Measurements from ENCODE around the gene ARFGEF3.

The ARFGEF3 gene

GRCh38 chr6:138160329-138161087 lies 1.2 kb upstream of the ARFGEF3 start:
- FAIRE-seq (no peak), DNase-seq (ENCODE audit: extremely low spot score, insufficient read length, low read depth) (no peak)

GRCh38 chr6:138161088-138161337 lies 726 bp upstream of the ARFGEF3 start:
- DNase-seq (ENCODE audit: extremely low spot score, insufficient read length, low read depth) = no peak
- no peak for FAIRE-seq

GRCh38 chr6:138162111-138162954 lies 594 bp downstream of the ARFGEF3 start:
- no peak for DNase-seq (ENCODE audit: extremely low spot score, insufficient read length, low read depth)
- FAIRE-seq = no peak

GRCh38 chr6:138162955-138163575 lies 1.3 kb downstream of the ARFGEF3 start:
- FAIRE-seq = no peak
- DNase-seq (ENCODE audit: extremely low spot score, insufficient read length, low read depth) = no peak

- FAIRE-seq = no peak
- no peak for DNase-seq (ENCODE audit: extremely low spot score, insufficient read length, low read depth)
These were observed 13.9 kb downstream of the ARFGEF3 start for GRCh38 chr6:138175596-138175995.

GRCh38 chr6:138176652-138177232 lies 15.0 kb downstream of the ARFGEF3 start:
- no peak for DNase-seq (ENCODE audit: extremely low spot score, insufficient read length, low read depth)
- no peak for FAIRE-seq

GRCh38 chr6:138182939-138183789 lies 21.4 kb downstream of the ARFGEF3 start:
- DNase-seq (ENCODE audit: extremely low spot score, insufficient read length, low read depth) (no peak), FAIRE-seq (no peak)

- no peak for DNase-seq (ENCODE audit: extremely low spot score, insufficient read length, low read depth)
- FAIRE-seq = no peak
These were observed 22.0 kb downstream of the ARFGEF3 start for GRCh38 chr6:138183790-138184134.

GRCh38 chr6:138184230-138184629 lies 22.5 kb downstream of the ARFGEF3 start:
- FAIRE-seq = no peak
- DNase-seq (ENCODE audit: extremely low spot score, insufficient read length, low read depth) = no peak

- DNase-seq (ENCODE audit: extremely low spot score, insufficient read length, low read depth) = no peak
- FAIRE-seq = no peak
These were observed 25.4 kb downstream of the ARFGEF3 start for GRCh38 chr6:138187156-138187555.

GRCh38 chr6:138188278-138188941 lies 26.7 kb downstream of the ARFGEF3 start:
- DNase-seq (ENCODE audit: extremely low spot score, insufficient read length, low read depth) = no peak
- no peak for FAIRE-seq

- no peak for DNase-seq (ENCODE audit: extremely low spot score, insufficient read length, low read depth)
- no peak for FAIRE-seq
These were observed 32.5 kb downstream of the ARFGEF3 start for GRCh38 chr6:138194287-138194686.

- FAIRE-seq = no peak
- DNase-seq (ENCODE audit: extremely low spot score, insufficient read length, low read depth) = no peak
These were observed 34.5 kb downstream of the ARFGEF3 start for GRCh38 chr6:138196122-138196738.

GRCh38 chr6:138197570-138197969 lies 35.8 kb downstream of the ARFGEF3 start:
- DNase-seq (ENCODE audit: extremely low spot score, insufficient read length, low read depth) (no peak), FAIRE-seq (no peak)

- FAIRE-seq (no peak), DNase-seq (ENCODE audit: extremely low spot score, insufficient read length, low read depth) (no peak)
These were observed 36.8 kb downstream of the ARFGEF3 start for GRCh38 chr6:138198430-138199091.

GRCh38 chr6:138201836-138202235 lies 40.1 kb downstream of the ARFGEF3 start:
- no peak for FAIRE-seq

GRCh38 chr6:138203315-138203714 lies 41.6 kb downstream of the ARFGEF3 start:
- no peak for FAIRE-seq
- no peak for DNase-seq (ENCODE audit: extremely low spot score, insufficient read length, low read depth)

More at GRCh38 chr6:138201836-138202235, 40.1 kb downstream of the ARFGEF3 start:
- no peak for DNase-seq (ENCODE audit: extremely low spot score, insufficient read length, low read depth)

- FAIRE-seq = no peak
These were observed 42.6 kb downstream of the ARFGEF3 start for GRCh38 chr6:138204303-138204702.

More at GRCh38 chr6:138204303-138204702, 42.6 kb downstream of the ARFGEF3 start:
- no peak for DNase-seq (ENCODE audit: extremely low spot score, insufficient read length, low read depth)
